Small intestine (tissue), 7 donors: ENCODE measurements around the gene TMEM92. TPM values are rescaled to one million over a fixed set of nuclear protein-coding genes. Genes with fewer than 3 reads are reported as not detected.

Experiments
- DNase-seq, 2 donors: peaks; one replicate each; pipeline versions ENCODE4 v3.0.0 to v3.0.0-alpha.2; 2013
- FAIRE-seq: peaks from 2 replicates; lab custom pipeline; 2012; peaks lifted over from hg19 to GRCh38; lab: Jason Lieb, UNC
- H3K27ac ChIP-seq, 3 donors: one replicate each; pipeline ENCODE4 v1.5.1; 2013; ENCODE audit warnings: low read length in 2 of 3, mild to moderate bottlenecking in 2 of 3, control low read depth in 1 of 3, inconsistent platforms in 1 of 3, low read depth in 1 of 3, moderate library complexity in 1 of 3
- H3K27me3 ChIP-seq, 3 donors: one replicate each; pipeline ENCODE4 v1.6.1; 2013; ENCODE audit warnings: low read length in 3 of 3, inconsistent platforms in 1 of 3; ENCODE audit not compliant: control insufficient read depth in 3 of 3, insufficient read depth in 3 of 3
- H3K36me3 ChIP-seq, 3 donors: one replicate each; pipeline ENCODE4 v1.6.1; 2013; ENCODE audit warnings: low read length in 3 of 3, inconsistent platforms in 1 of 3, low read depth in 1 of 3, mild to moderate bottlenecking in 1 of 3, moderate library complexity in 1 of 3; ENCODE audit not compliant: control insufficient read depth in 3 of 3, insufficient read depth in 2 of 3
- H3K4me1 ChIP-seq, 3 donors: one replicate each; pipeline ENCODE4 v1.6.1; 2013; ENCODE audit warnings: low read length in 2 of 3, inconsistent platforms in 1 of 3, low read depth in 1 of 3, mild to moderate bottlenecking in 1 of 3, moderate library complexity in 1 of 3; ENCODE audit not compliant: control insufficient read depth in 3 of 3, insufficient read depth in 2 of 3
- H3K4me3 ChIP-seq, 3 donors: one replicate each; pipeline ENCODE4 v1.5.1; 2013; ENCODE audit warnings: low read length in 3 of 3, control low read depth in 1 of 3, inconsistent platforms in 1 of 3, low read depth in 1 of 3, mild to moderate bottlenecking in 1 of 3, moderate library complexity in 1 of 3
- H3K9me3 ChIP-seq, 2 donors: one replicate each; pipeline ENCODE4 v1.6.1; 2013; ENCODE audit warnings: low read depth in 1 of 2, low read length in 1 of 2; ENCODE audit not compliant: control insufficient read depth in 2 of 2, insufficient read depth in 1 of 2
- WGBS, 3 donors: extraction: QIAGEN DNeasy Blood & Tissue Kit; methylation state at CpG; one replicate each; pipeline ENCODE4 v1.1.7; 2013; 5-methylcytosine and 5-hydroxymethylcytosine counted together
- polyA plus RNA-seq, 4 donors: library from polyadenylated mRNA; stranded (reverse) in 3 of 4; unstranded in 1 of 4; fragments of 200-250 nt in 3 of 4; fragments of 120-200 nt in 1 of 4; gene quantifications; one replicate each; pipeline versions ENCODE4 v1.2.1 to v1.2.3, GENCODE V29; 2013
- donor health status: healthy with polysubstance abuse.
- donor health status: control.
- donor health status: control.
- donor health status: Bipolar disorder and iron deficiency.
- donor health status: healthy.

The TMEM92 gene
- polyA plus RNA-seq, 4 donors: 29.1 to 91.1 (median 46.3) TPM

DNA sequence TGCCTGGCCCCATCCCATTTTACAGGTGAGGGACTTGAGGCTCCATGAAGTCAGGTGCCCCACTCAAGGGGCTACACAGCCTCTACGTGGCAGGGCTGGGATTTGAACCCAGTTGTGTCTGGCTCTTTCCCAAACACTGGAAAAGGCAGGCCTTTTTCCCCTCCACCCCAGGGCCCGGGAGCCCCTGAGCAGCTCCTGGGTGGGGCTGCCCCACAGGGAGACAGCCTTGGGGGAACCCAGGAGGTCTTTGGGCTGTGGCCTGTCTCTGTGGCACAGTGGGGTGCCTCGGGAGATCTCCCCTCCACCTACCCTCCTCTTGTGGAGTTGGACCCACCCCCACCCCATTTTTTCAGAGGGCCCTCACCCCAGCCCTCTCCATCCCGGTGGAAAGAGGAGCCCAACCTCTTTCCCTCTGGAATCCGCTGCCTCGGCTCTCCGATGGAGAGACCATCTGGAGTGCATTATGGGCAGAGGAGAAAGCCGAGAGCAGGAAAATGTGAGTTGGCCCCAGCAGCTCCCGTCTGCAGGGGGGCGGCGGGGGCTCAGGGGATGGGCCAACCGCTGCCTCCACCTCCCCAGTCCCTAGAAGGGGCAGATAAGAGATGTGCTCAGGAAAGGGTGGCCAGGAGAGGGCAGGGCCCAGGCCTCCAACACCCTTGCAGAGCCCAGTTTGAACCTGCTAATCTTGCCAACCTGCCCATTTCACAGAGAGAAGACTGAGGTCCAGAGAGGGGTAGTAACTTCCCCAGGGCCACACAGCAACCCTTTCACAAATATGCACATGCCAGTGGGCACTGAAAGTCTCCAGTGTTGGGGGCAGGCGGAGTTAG, 15.4 kb upstream of the TMEM92 start:
- H3K4me1 ChIP-seq: no peaks in the 10 kb centered on the region
- no peaks in the 10 kb centered on the region for H3K36me3 ChIP-seq
- no peak for DNase-seq
- no peak for FAIRE-seq
- H3K27me3 ChIP-seq: peaks cover 0 to 17% (median 0%) of the 10 kb centered on the region in 3 donors
- peak overlapping the region in 1 of 3 donors; percentile 67 for H3K27ac ChIP-seq
- no peak overlapping the region for H3K4me3 ChIP-seq
- 59 to 77% (median 66%) methylated on average over 13 of the region's 13 CpGs for WGBS, 3 donors
- H3K9me3 ChIP-seq: no peaks in the 10 kb centered on the region

DNA sequence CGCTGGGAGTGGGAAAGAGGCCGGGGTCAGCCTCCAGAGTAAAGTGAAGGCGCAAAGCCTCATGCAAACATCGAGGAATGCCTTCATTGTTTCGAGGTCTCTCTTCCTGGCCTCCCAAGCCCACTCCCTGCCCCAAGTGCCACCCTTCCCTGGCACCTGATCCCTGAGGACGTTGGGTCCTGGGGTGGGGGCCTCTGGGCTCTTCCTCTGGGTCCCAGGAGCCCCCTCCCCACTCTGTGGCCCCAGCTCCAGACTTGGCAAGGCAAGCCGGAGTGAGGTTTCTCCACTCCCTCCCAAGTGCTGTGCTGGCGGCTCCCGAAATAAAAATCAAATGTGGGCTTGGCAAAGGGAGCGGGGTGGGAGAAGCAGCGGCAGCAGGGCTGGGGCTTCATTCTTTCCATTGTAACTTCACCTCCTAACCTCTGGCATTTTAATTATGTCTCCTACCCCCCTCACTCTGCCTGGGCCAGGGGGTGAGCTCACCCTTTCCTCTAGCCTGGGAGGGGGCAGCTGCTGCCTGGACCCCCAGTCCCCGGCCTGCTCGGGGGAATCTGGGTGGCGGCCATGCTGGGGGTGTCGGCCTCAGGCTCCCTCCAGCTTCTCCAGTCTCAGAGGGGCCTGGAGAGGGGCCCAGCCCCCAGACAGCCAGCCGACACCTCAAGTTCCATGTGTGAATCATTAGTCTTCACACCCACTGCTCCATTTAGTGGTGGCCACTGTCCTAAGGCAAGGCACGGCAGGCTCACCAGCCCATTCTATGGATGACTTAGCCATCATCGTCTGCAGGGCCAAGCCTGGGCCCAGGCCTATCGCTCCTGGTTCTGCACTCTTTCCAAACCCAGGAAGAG, 14.6 kb upstream of the TMEM92 start:
- Histone ChIP-seq H3K27me3 (peaks cover 0 to 20% (median 0%) of the 10 kb centered on the region in 3 donors), H3K27ac (peak overlapping the region in 1 of 3 donors; percentile 67), H3K9me3 (no peaks in the 10 kb centered on the region), H3K36me3 (no peaks in the 10 kb centered on the region), H3K4me1 (peaks cover 0 to 4% (median 0%) of the 10 kb centered on the region in 3 donors), H3K4me3 (no peak overlapping the region)
- WGBS, 3 donors: 73 to 78% (median 76%) methylated on average over 19 of the region's 19 CpGs
- no peak for DNase-seq
- FAIRE-seq: no peak

DNA sequence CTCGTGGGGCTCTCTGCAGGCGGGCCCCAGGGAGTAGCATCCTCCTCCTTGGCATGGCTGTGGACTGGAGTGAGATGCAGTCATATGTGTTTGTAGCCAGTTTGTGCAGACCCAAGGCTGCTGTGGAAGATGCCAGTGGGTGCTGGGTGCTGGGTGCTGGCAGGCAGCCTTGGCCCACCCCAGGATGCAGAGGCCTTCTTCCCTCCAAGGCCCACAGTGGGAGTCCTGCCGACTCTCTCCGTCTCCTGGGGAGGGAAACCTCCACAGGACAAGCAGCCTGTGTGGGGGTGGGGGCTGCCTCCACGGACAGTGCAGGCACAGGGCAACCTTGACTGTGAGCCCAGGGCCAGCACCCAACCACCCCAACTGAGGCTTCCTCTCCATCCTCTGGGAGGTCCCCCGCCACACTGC, 13.8 kb upstream of the TMEM92 start:
- H3K4me1 ChIP-seq: peaks cover 0 to 4% (median 0%) of the 10 kb centered on the region in 3 donors
- H3K36me3 ChIP-seq: no peaks in the 10 kb centered on the region
- H3K27me3 ChIP-seq: peaks cover 0 to 20% (median 0%) of the 10 kb centered on the region in 3 donors
- FAIRE-seq: no peak
- H3K4me3 ChIP-seq: no peak overlapping the region
- 83 to 87% (median 84%) methylated on average over 6 of the region's 6 CpGs for WGBS, 3 donors
- DNase-seq: no peak
- no peaks in the 10 kb centered on the region for H3K9me3 ChIP-seq
- H3K27ac ChIP-seq: peak overlapping the region in 1 of 3 donors; percentile 67

DNA sequence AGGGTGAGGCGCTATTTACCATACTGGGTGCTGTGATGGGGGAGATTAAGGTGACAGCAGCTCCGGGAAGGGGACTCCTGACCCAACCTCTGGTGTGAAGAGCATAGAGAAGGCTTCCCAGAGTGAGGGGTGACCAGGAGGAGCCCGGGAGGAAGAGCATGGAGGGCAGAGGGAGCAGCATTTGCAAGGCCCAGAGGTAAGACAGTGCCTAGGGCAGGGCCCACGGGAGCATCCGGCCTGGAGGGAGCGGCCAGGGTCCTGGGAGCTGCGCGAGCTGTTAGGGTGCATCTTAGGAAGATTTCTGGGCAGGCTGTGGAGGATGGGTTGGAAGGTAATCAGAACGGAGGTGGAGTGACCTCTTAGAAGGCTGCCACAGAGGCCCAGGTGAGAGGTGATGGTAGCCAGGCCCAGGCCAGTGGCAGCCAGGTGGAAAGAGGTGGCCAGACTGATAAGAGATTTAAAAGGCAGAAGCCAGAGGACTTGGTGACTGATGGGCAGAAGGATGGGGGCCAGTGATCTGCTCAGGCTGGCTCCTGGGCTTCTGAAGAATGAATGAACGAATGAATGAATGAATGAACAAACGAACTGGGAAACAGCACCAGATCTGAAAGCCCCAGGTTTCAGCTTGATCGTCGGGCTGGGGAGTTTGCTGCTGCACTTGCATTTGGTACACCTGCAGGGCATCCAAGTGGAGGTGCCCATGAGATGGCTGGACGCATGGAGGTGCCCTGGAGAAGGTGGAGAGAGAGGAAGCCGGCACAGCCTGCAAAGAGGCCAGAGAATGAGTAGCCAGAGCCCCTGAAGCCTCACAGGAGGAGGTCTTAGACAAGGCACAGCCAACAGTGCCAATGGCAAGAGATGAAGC, 13.0 kb upstream of the TMEM92 start:
- Histone ChIP-seq H3K27ac (no peak overlapping the region), H3K4me1 (peaks cover 0 to 8% (median 0%) of the 10 kb centered on the region in 3 donors), H3K36me3 (no peaks in the 10 kb centered on the region), H3K9me3 (no peaks in the 10 kb centered on the region), H3K4me3 (no peak overlapping the region), H3K27me3 (peaks cover 0 to 13% (median 0%) of the 10 kb centered on the region in 3 donors)
- no peak for DNase-seq
- FAIRE-seq: no peak
- 70 to 84% (median 81%) methylated on average over 15 of the region's 15 CpGs for WGBS, 3 donors

DNA sequence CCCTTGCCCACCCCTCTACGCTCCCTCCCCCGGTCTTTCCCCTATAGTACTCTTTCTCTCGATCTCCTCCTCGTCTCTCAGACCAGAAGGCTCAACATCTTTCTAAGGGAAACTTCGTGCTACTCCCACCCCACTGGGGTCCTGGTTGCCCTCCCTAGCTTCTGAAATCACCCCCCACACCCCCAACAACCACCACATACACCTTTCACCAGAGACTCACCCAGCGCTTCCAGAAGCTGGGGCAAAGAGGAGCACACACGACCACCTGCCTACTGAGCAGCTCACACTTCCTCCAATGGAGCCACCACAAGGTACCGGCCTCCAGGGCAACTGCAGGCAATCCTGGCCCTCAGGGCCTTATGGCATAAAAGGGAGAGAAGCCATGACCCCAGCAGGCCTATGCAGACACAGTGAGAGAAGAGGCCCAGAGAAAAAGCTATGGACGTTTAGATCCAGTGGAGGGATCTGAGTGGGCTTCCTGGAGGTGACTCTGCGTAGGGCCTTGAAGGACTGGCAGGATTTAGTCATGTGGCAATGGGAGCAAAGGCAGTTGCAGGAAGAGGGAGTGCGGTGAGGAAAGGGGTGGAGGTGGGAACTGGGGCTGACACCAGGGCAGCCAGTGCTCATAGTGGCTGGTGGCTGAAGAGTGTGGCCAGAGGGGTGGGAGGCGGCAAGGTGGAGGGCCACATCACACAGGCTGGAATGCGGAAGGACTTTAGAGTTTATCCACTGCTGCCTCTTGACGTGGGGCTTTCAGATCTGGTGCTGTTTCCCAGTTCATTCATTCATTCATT, 12.1 kb upstream of the TMEM92 start:
- Histone ChIP-seq H3K4me1 (peaks cover 0 to 16% (median 0%) of the 10 kb centered on the region in 3 donors), H3K36me3 (no peaks in the 10 kb centered on the region), H3K9me3 (no peaks in the 10 kb centered on the region), H3K27ac (no peak overlapping the region), H3K27me3 (peaks cover 0 to 13% (median 0%) of the 10 kb centered on the region in 3 donors), H3K4me3 (no peak overlapping the region)
- 78 to 86% (median 83%) methylated on average over 13 to 14 of the region's 14 CpGs for WGBS, 3 donors
- FAIRE-seq: no peak
- no peak for DNase-seq

DNA sequence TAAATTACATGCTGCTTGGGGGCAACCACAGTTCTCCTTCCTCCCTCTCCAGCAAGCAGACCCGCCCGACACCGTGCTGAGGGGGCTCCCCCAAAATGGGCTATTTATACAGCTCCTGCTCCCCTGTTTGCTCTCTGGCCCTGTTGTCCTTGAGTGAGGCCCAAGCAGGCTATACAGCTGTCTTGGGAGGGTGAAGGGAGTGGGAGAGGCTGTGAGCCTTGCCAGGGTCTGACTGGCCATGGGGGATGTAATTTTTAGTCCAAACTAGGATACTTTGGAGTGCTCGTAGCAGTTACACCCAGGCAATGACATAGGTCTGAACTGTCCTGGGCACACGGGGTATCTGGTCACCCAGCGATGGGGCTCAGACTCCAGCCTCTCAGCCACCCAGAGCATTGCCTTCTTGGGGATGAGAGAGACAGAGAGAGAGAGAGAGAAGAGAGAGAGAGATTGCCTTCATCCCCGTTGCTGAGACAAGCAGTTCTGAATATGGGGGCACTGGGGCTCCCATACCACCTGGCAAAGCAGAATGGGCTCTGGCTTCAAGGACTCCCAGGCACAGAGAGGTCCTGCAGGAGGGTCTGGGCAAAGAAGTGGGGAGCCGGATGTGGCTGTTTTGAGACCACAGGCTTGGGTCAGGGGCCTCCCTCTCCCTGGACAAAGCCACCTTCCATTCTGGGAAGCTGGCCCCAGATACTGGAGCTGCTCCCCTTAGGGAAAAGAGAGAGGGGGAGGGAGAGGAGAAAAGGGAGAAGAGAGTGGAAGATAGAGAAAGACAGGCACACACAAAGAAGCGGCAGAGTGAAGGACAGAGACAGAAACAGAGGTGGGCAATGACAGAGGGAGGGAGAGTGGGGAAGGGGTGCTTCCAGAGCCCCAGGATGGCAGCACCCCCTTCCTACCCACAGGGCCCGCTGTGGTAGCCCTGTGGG, 10.7 kb upstream of the TMEM92 start:
- no peaks in the 10 kb centered on the region for H3K36me3 ChIP-seq
- peaks cover 0 to 12% (median 0%) of the 10 kb centered on the region in 3 donors for H3K27me3 ChIP-seq
- peaks cover 0 to 25% (median 0%) of the 10 kb centered on the region in 3 donors for H3K4me1 ChIP-seq
- DNase-seq (no peak), FAIRE-seq (no peak)
- H3K9me3 ChIP-seq: no peaks in the 10 kb centered on the region
- H3K27ac ChIP-seq: no peak overlapping the region
- 74 to 79% (median 78%) methylated on average over 9 to 10 of the region's 10 CpGs for WGBS, 3 donors
- H3K4me3 ChIP-seq: no peak overlapping the region
